ENCODE data around the gene SEPTIN1. TPM values are rescaled to one million over a fixed set of nuclear protein-coding genes. Genes with fewer than 3 reads are reported as not detected.

SEPTIN1 gene
- total and polyA plus RNA-seq, 2 experiments from 2014 or later = 0.21 to 3.9 TPM

DNA sequence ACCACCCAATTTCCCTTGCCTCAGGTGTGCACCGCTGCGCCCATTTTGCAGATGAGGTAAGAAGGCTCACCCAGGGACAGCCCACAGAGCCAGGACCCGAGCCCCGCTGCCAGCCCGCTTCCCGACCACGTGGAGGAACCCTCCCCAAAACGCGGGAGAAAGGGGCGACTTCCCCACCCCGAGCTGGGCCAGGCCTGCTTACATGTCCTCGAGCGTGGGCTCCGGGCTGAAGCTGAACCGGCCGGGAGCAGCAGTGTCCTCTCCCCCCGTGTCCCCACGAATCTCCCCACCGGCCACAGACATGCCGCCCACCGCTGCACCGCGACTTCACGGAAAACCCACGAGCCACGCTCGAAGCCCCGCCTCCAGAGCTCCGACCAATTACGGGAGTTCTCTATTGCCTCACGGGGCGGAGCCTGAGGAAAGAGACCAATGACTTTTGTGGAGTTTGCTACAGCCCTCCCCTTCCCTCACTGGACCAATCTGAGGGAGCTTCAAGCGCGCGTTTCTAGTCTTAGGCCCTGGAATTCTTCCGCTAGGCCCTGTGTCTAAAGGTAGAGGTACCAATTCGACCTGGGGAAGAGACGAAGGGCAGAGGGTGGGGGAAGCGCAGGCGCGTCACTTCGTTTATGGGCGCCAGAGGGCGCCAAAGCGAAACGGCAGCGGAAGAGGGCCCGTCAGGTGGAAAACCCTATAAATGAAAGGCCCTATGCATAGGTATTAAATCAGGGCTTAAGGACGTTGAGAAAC is 47.5 kb upstream of the SEPTIN1 start, which contains the start of gene DCTPP1 (continued):
- TF ChIP-seq, protein P1, sequence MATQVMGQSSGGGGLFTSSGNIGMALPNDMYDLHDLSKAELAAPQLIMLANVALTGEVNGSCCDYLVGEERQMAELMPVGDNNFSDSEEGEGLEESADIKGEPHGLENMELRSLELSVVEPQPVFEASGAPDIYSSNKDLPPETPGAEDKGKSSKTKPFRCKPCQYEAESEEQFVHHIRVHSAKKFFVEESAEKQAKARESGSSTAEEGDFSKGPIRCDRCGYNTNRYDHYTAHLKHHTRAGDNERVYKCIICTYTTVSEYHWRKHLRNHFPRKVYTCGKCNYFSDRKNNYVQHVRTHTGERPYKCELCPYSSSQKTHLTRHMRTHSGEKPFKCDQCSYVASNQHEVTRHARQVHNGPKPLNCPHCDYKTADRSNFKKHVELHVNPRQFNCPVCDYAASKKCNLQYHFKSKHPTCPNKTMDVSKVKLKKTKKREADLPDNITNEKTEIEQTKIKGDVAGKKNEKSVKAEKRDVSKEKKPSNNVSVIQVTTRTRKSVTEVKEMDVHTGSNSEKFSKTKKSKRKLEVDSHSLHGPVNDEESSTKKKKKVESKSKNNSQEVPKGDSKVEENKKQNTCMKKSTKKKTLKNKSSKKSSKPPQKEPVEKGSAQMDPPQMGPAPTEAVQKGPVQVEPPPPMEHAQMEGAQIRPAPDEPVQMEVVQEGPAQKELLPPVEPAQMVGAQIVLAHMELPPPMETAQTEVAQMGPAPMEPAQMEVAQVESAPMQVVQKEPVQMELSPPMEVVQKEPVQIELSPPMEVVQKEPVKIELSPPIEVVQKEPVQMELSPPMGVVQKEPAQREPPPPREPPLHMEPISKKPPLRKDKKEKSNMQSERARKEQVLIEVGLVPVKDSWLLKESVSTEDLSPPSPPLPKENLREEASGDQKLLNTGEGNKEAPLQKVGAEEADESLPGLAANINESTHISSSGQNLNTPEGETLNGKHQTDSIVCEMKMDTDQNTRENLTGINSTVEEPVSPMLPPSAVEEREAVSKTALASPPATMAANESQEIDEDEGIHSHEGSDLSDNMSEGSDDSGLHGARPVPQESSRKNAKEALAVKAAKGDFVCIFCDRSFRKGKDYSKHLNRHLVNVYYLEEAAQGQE (IDR thresholded peaks at IDR 0.05; ENCODE audit: unreplicated experiment) = no peak
- TF ChIP-seq, protein P2, sequence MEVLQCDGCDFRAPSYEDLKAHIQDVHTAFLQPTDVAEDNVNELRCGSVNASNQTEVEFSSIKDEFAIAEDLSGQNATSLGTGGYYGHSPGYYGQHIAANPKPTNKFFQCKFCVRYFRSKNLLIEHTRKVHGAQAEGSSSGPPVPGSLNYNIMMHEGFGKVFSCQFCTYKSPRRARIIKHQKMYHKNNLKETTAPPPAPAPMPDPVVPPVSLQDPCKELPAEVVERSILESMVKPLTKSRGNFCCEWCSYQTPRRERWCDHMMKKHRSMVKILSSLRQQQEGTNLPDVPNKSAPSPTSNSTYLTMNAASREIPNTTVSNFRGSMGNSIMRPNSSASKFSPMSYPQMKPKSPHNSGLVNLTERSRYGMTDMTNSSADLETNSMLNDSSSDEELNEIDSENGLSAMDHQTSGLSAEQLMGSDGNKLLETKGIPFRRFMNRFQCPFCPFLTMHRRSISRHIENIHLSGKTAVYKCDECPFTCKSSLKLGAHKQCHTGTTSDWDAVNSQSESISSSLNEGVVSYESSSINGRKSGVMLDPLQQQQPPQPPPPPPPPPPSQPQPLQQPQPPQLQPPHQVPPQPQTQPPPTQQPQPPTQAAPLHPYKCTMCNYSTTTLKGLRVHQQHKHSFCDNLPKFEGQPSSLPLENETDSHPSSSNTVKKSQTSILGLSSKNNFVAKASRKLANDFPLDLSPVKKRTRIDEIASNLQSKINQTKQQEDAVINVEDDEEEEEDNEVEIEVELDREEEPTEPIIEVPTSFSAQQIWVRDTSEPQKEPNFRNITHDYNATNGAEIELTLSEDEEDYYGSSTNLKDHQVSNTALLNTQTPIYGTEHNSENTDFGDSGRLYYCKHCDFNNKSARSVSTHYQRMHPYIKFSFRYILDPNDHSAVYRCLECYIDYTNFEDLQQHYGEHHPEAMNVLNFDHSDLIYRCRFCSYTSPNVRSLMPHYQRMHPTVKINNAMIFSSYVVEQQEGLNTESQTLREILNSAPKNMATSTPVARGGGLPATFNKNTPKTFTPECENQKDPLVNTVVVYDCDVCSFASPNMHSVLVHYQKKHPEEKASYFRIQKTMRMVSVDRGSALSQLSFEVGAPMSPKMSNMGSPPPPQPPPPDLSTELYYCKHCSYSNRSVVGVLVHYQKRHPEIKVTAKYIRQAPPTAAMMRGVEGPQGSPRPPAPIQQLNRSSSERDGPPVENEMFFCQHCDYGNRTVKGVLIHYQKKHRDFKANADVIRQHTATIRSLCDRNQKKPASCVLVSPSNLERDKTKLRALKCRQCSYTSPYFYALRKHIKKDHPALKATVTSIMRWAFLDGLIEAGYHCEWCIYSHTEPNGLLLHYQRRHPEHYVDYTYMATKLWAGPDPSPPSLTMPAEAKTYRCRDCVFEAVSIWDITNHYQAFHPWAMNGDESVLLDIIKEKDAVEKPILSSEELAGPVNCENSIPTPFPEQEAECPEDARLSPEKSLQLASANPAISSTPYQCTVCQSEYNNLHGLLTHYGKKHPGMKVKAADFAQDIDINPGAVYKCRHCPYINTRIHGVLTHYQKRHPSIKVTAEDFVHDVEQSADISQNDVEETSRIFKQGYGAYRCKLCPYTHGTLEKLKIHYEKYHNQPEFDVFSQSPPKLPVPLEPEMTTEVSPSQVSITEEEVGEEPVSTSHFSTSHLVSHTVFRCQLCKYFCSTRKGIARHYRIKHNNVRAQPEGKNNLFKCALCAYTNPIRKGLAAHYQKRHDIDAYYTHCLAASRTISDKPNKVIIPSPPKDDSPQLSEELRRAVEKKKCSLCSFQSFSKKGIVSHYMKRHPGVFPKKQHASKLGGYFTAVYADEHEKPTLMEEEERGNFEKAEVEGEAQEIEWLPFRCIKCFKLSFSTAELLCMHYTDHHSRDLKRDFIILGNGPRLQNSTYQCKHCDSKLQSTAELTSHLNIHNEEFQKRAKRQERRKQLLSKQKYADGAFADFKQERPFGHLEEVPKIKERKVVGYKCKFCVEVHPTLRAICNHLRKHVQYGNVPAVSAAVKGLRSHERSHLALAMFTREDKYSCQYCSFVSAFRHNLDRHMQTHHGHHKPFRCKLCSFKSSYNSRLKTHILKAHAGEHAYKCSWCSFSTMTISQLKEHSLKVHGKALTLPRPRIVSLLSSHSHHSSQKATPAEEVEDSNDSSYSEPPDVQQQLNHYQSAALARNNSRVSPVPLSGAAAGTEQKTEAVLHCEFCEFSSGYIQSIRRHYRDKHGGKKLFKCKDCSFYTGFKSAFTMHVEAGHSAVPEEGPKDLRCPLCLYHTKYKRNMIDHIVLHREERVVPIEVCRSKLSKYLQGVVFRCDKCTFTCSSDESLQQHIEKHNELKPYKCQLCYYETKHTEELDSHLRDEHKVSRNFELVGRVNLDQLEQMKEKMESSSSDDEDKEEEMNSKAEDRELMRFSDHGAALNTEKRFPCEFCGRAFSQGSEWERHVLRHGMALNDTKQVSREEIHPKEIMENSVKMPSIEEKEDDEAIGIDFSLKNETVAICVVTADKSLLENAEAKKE (CRISPR knock-in tag; IDR thresholded peaks at IDR 0.05) = no peak
- TF ChIP-seq STAT1 (IDR thresholded peaks at IDR 0.05; ENCODE audit: unreplicated experiment) = no peak
- no peak for TF ChIP-seq EZH2 (IDR thresholded peaks at IDR 0.05; ENCODE audit: low read depth, unreplicated experiment)
- TF ChIP-seq ZNF331 (CRISPR knock-in tag; IDR thresholded peaks at IDR 0.05; ENCODE audit: low read depth) = no peak
- TF ChIP-seq NANOG (IDR thresholded peaks at IDR 0.05; ENCODE audit: borderline replicate concordance) = no peak
